Breast epithelium (tissue), 4 donors: ENCODE data around the gene GPX2. TPM values are rescaled to one million over a fixed set of nuclear protein-coding genes. Genes with fewer than 3 reads are reported as not detected.
A peak's percentile ranks its signal among the peaks of the same experiment; 100 is the strongest.

Experiments used
- DNase-seq, 2 donors: peaks; one replicate each; pipeline ENCODE4 v3.0.0-alpha.2; 2019; ENCODE audit warnings: low spot score in 2 of 2
- H3K27ac ChIP-seq, 2 donors: fragments of 200-600 bp; sonication (generic) in 1 of 2; one replicate each; pipeline ENCODE4 v1.5.1; 2016 to 2019; ENCODE audit warnings: mild to moderate bottlenecking in 1 of 2
- H3K27me3 ChIP-seq, 2 donors: fragments of 200-600 bp; sonication (generic) in 1 of 2; one replicate each; pipeline versions ENCODE4 v1.5.1 to v1.6.0; 2017 to 2019; ENCODE audit warnings: control low read depth in 1 of 2, mild to moderate bottlenecking in 1 of 2
- H3K36me3 ChIP-seq: fragments of 200-600 bp; one replicate; pipeline ENCODE4 v1.5.1; 2019
- H3K4me1 ChIP-seq, 2 donors: fragments of 200-600 bp; sonication (generic); one replicate each; pipeline ENCODE4 v1.5.1; 2016 to 2019; ENCODE audit warnings: control low read depth in 1 of 2
- H3K4me3 ChIP-seq, 3 donors: fragments of 200-600 bp; sonication (generic); 1 replicate in 2 of 3; 2 replicates in 1 of 3; pipeline ENCODE4 v1.5.1; 2016 to 2019; ENCODE audit warnings: mild to moderate bottlenecking in 3 of 3, moderate library complexity in 2 of 3
- H3K9me3 ChIP-seq, 2 donors: fragments of 200-600 bp; sonication (generic) in 1 of 2; one replicate each; pipeline ENCODE4 v1.5.1; 2016 to 2019; ENCODE audit warnings: control low read depth in 1 of 2
- CTCF ChIP-seq, 3 donors: fragments of 450-650 bp; IDR thresholded peaks; one replicate each; pipeline ENCODE4 v1.5.1; 2016 to 2017; ENCODE audit warnings: antibody characterized with exemption in 3 of 3, mild to moderate bottlenecking in 3 of 3, moderate library complexity in 3 of 3
- POLR2A ChIP-seq: fragments of 450-650 bp; IDR thresholded peaks from one replicate; pipeline ENCODE4 v1.6.1; 2016; ENCODE audit warnings: antibody characterized with exemption, mild to moderate bottlenecking, moderate library complexity
- POLR2AphosphoS5 ChIP-seq, 3 donors: sonication (generic); formaldehyde crosslinking; IDR thresholded peaks; one replicate each; pipeline ENCODE4 v1.6.1; 2017; ENCODE audit warnings: antibody characterized with exemption in 3 of 3
- intact Hi-C: fragments of 100-400 bp; cut with DNase I; formaldehyde crosslinking; loops from one replicate; pipeline ENCODE4 v1.15.1; 2023; ENCODE audit warnings: low total_unique reads
- total RNA-seq, 3 donors: library from RNA; depleted of rRNA; stranded (reverse); fragments of >200 nt; gene quantifications; one replicate each; pipeline ENCODE4 v1.1.0, GENCODE V29; 2016

GPX2 gene
- total RNA-seq, 3 donors from 2014 or later = 4.4 to 7.5 TPM; not detected in 1

DNA sequence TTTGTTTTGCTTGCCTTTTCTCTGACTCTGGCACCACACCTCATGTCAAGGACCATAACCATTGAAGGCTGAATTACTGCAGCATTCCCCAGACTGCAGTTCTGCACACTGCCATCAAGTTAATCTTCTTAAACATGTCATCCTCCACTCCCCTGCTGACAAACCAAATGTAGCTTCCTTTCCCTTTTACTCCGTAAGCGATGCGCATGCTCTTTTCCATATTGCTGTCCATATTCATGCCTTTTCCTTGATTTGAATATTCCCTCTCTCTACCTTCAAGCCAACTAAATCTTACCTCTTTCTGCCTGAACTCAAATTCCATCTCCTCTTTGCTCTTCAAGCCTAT is 13.6 kb downstream of the GPX2 start:
- H3K4me1 ChIP-seq = no peaks in the 10 kb centered on the region
- no peaks in the 10 kb centered on the region for H3K9me3 ChIP-seq
- no peak for TF ChIP-seq POLR2AphosphoS5 (IDR thresholded peaks at IDR 0.05)
- DNase-seq = no peak
- H3K4me3 ChIP-seq = no peak overlapping the region
- peak overlapping the region; percentile 24 to 61 for H3K27ac ChIP-seq
- H3K27me3 ChIP-seq = no peaks in the 10 kb centered on the region
- intact Hi-C loops = no loop called here
- no peaks in the 10 kb centered on the region for H3K36me3 ChIP-seq

GRCh38 chr14:64928239-64929013 is 14.1 kb downstream of the GPX2 start:
- no peaks in the 10 kb centered on the region for H3K36me3 ChIP-seq
- H3K27ac ChIP-seq = no peak overlapping the region
- intact Hi-C loops = no loop called here
- no peaks in the 10 kb centered on the region for H3K4me1 ChIP-seq
- TF ChIP-seq CTCF (IDR thresholded peaks at IDR 0.05) = no peak
- no peak for TF ChIP-seq POLR2AphosphoS5 (IDR thresholded peaks at IDR 0.05)
- TF ChIP-seq POLR2A = no peak
- DNase-seq = no peak
- no peak overlapping the region for H3K4me3 ChIP-seq
- H3K27me3 ChIP-seq = no peaks in the 10 kb centered on the region
- no peaks in the 10 kb centered on the region for H3K9me3 ChIP-seq

GRCh38 chr14:64927031-64927430 is 15.5 kb downstream of the GPX2 start:
- no peak for DNase-seq
- H3K27me3 ChIP-seq = no peaks in the 10 kb centered on the region
- H3K9me3 ChIP-seq = no peaks in the 10 kb centered on the region
- H3K4me1 ChIP-seq = no peaks in the 10 kb centered on the region
- no peak overlapping the region for H3K27ac ChIP-seq
- TF ChIP-seq CTCF (IDR thresholded peaks at IDR 0.05) (no peak), POLR2A (no peak), POLR2AphosphoS5 (IDR thresholded peaks at IDR 0.05) (no peak)
- intact Hi-C loops = no loop called here
- H3K4me3 ChIP-seq = no peak overlapping the region
- no peaks in the 10 kb centered on the region for H3K36me3 ChIP-seq

GRCh38 chr14:64926398-64926995 is 16.0 kb downstream of the GPX2 start:
- no peak for TF ChIP-seq POLR2A
- no peak for TF ChIP-seq CTCF (IDR thresholded peaks at IDR 0.05)
- TF ChIP-seq POLR2AphosphoS5 (IDR thresholded peaks at IDR 0.05) = no peak
- Histone ChIP-seq H3K27ac (no peak overlapping the region), H3K27me3 (no peaks in the 10 kb centered on the region), H3K9me3 (no peaks in the 10 kb centered on the region), H3K4me1 (no peaks in the 10 kb centered on the region), H3K4me3 (no peak overlapping the region), H3K36me3 (no peaks in the 10 kb centered on the region)
- DNase-seq = no peak
- intact Hi-C loops = no loop called here

- Histone ChIP-seq H3K36me3 (no peaks in the 10 kb centered on the region), H3K4me1 (no peaks in the 10 kb centered on the region), H3K27ac (no peak overlapping the region), H3K27me3 (no peaks in the 10 kb centered on the region), H3K4me3 (no peak overlapping the region), H3K9me3 (no peaks in the 10 kb centered on the region)
- no peak for TF ChIP-seq POLR2AphosphoS5 (IDR thresholded peaks at IDR 0.05)
- TF ChIP-seq POLR2A = no peak
- no peak for TF ChIP-seq CTCF (IDR thresholded peaks at IDR 0.05)
- intact Hi-C loops = no loop called here
- no peak for DNase-seq
Observed at GRCh38 chr14:64923015-64923414, 19.5 kb downstream of the GPX2 start.
